Measurements from ENCODE around the gene STXBP5. TPM values are rescaled to one million over a fixed set of nuclear protein-coding genes. Genes with fewer than 3 reads are reported as not detected.

STXBP5 gene
- total RNA-seq, 4 donors from 2014 or later = 19.7 to 37.2 (median 22.6) TPM

- DNase-seq (ENCODE audit: low spot score) = no peak
- no peak for ATAC-seq (ENCODE audit: low FRiP score)
- TF ChIP-seq CTCF (IDR thresholded peaks at IDR 0.05) = no peak
Measured at GRCh38 chr6:147234685-147235084, 30.5 kb downstream of the STXBP5 start.

DNA sequence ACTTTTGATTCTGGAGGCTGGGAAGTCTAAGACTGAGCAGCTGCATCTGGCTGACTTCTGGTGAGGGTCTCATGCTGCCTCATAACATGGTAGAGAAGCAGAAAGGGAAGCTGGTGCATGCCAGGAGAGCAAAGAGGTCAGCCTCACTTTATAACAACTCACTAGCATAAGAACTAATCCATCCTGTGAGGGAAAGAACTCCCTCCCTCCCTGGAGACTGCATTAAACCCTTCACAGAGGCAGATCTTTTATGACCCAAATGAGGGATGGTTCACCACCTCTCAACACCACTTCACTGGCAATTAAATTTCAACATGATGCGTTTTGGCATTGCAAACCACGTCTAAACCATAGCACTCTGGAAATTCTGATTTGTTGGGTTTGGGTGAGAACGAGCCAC, 33.9 kb downstream of the STXBP5 start:
- DNase-seq (ENCODE audit: low spot score) (no peak), ATAC-seq (ENCODE audit: low FRiP score) (no peak)
- no peak for TF ChIP-seq CTCF (IDR thresholded peaks at IDR 0.05)

GRCh38 chr6:147238906-147239305, 34.7 kb downstream of the STXBP5 start:
- no peak for DNase-seq (ENCODE audit: low spot score)
- TF ChIP-seq CTCF (IDR thresholded peaks at IDR 0.05) = no peak
- no peak for ATAC-seq (ENCODE audit: low FRiP score)

- no peak for TF ChIP-seq CTCF (IDR thresholded peaks at IDR 0.05)
- no peak for ATAC-seq (ENCODE audit: low FRiP score)
- DNase-seq (ENCODE audit: low spot score) = no peak
Measured at GRCh38 chr6:147244832-147245231, 40.6 kb downstream of the STXBP5 start.

- ATAC-seq (ENCODE audit: low FRiP score) (no peak), DNase-seq (ENCODE audit: low spot score) (no peak)
- TF ChIP-seq CTCF (IDR thresholded peaks at IDR 0.05) = no peak
Measured at GRCh38 chr6:147245693-147246092, 41.5 kb downstream of the STXBP5 start.

- no peak for ATAC-seq (ENCODE audit: low FRiP score)
- TF ChIP-seq CTCF (IDR thresholded peaks at IDR 0.05) = no peak
Measured at GRCh38 chr6:147246853-147247635, 42.8 kb downstream of the STXBP5 start.

DNA sequence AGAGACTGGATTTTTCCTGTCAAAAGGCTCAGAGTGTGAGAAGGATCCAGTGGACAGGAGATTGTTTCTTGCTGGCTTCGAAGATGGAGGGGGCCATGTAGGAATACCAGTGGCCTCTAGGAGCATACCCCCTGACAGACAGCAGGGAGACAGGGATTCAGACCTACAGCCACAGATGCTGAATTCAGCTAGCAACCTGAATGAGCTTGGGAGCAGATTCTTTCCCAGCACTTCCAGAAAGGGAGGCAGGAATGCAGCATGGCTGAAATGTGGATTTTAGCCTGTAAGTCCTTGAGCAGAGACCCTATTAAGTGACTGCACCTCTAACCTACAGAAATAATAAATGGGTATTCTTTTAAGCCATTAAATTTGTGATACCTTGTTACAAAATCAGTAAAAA, 44.6 kb downstream of the STXBP5 start:
- TF ChIP-seq CTCF (IDR thresholded peaks at IDR 0.05) = no peak
- ATAC-seq (ENCODE audit: low FRiP score) (no peak), DNase-seq (ENCODE audit: low spot score) (no peak)

More at GRCh38 chr6:147246853-147247635, 42.8 kb downstream of the STXBP5 start:
- DNase-seq (ENCODE audit: low spot score) = no peak

Measured in omental fat pad (tissue), 4 donors.